Measurements from ENCODE around the gene GALNT7. TPM values are rescaled to one million over a fixed set of nuclear protein-coding genes. Genes with fewer than 3 reads are reported as not detected.

Gene GALNT7
- total and polyA plus RNA-seq, 2 of the 13 experiments (the other 11 are each of a cell fraction or from before 2014, with no cell fraction given): 0.08 to 0.13 TPM

DNA sequence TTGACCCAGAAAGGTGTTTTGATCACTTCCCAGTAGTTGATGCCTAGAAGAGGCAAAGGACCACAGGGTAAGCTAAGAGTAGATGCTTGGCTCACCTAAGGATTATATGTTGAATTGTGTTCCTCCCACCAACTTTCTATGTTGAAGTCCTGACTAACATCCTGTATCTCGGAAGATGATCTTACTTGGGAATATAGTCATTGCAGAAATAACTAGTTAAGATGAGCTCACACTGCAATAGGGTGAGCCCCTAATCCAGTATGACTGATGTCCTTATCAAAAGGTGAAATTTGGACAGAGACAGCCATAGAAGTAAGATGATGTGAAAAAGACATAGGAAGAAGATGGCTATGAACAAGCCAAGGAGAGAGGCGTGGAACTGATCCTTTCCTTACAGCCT lies 168.9 kb downstream of the GALNT7 start:
- Histone ChIP-seq H4K20me1 (ENCODE audit: insufficient read depth, low read length) (peaks cover 2% of the 10 kb centered on the region; the same call in 1 of the 2 replicates), H3K9me3 (ENCODE audit: low read length) (no peaks in the 10 kb centered on the region), H3K36me3 (replicated peaks in 1 of 2; ENCODE audit: control insufficient read depth in 1 of 2, insufficient read depth in 2 of 2, low read length in 2 of 2) (no peaks in the 10 kb centered on the region), H2AFZ (ENCODE audit: low read length) (no peak overlapping the region), H3K27me3 (ENCODE audit: control insufficient read depth in 1 of 2, insufficient read depth in 2 of 2, low read length in 2 of 2) (no peaks in the 10 kb centered on the region; a peak in 2 of 5 replicates), H3K4me1 (ENCODE audit: insufficient read depth, low read length) (peaks cover 14% of the 10 kb centered on the region), H3K4me3 (replicated peaks in 1 of 3; ENCODE audit: insufficient read depth in 1 of 3, low read depth in 2 of 3, low read length in 3 of 3) (no peak overlapping the region), H3K27ac (ENCODE audit: extremely low read length, insufficient read depth, low read length) (no peak overlapping the region), H3K79me2 (ENCODE audit: insufficient read depth, low read length) (peaks cover 11% of the 10 kb centered on the region), H3K9ac (ENCODE audit: insufficient read depth, low read depth, low read length) (no peak overlapping the region), H3K4me2 (ENCODE audit: low read depth, low read length) (no peak overlapping the region)
- in situ Hi-C loops (cut with HindIII; ENCODE audit: extremely low pct_ligation_motif_present, low pct_unique_long_range_greater_than_20kb): no loop called here
- intact Hi-C loops (cut with micrococcal nuclease; ENCODE audit: unreplicated experiment): no loop called here
- no TSS peak for BruUV-seq (replicated peaks)
- DNase-seq (ENCODE audit: low spot score) (no peak), ATAC-seq (no peak), FAIRE-seq (no peak)
- ChIA-PET POLR2A (interaction anchor here (0.7 kb wide), 1 partner anchor 33 kb away, joined by 3 read pairs; the partner anchor contains the start of gene SAP30), CTCF (ENCODE audit: low intra/inter-chr PET ratio, low total read pairs) (no interaction called here)
- WGBS (ENCODE audit: low lambda C conversion rate): 96% methylated on average over 2 of the region's 2 CpGs
- TF ChIP-seq TCF12 (IDR thresholded peaks at IDR 0.05) (no peak), TCF12 (CRISPR knock-in tag; IDR thresholded peaks at IDR 0.05) (no peak), FOXK1 (CRISPR knock-in tag; IDR thresholded peaks at IDR 0.05; ENCODE audit: borderline replicate concordance, low read depth) (no peak), ZNF446 (CRISPR knock-in tag; IDR thresholded peaks at IDR 0.05) (no peak), ZNF121 (CRISPR knock-in tag; IDR thresholded peaks at IDR 0.05) (no peak)
- TF ChIP-seq, protein P1, sequence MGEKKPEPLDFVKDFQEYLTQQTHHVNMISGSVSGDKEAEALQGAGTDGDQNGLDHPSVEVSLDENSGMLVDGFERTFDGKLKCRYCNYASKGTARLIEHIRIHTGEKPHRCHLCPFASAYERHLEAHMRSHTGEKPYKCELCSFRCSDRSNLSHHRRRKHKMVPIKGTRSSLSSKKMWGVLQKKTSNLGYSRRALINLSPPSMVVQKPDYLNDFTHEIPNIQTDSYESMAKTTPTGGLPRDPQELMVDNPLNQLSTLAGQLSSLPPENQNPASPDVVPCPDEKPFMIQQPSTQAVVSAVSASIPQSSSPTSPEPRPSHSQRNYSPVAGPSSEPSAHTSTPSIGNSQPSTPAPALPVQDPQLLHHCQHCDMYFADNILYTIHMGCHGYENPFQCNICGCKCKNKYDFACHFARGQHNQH (CRISPR knock-in tag; IDR thresholded peaks at IDR 0.05): no peak

DNA sequence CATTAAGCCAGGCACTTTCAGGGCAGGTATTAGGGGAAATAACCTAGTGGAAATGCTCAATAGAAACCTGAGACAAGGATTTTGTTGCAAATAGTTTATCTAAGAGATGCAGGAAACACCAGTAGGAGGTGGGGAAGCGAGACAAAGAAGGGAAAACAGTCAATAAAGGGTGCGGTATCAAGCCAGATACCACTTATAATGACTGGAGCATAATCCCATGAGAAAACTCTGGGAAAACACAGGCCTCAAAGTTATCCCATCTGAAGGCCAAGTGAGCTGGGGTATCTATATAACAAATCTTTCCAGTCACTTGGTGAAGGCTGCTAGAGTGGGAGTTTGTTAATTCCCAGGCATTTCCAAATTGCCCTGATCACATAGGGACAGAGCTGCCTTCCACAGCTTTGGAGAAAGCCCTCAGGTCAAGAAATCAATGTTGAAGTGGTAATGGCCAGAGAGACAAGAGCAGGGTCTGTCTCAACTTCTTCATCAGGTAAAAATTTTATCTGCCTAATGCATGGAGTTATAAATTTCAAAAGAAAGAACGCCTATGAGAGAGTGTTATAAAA lies 175.3 kb downstream of the GALNT7 start:
- Histone ChIP-seq H4K20me1 (ENCODE audit: insufficient read depth, low read length) (no peaks in the 10 kb centered on the region), H3K4me3 (replicated peaks in 1 of 3; ENCODE audit: insufficient read depth in 1 of 3, low read depth in 2 of 3, low read length in 3 of 3) (no peak overlapping the region), H3K9me3 (ENCODE audit: low read length) (no peaks in the 10 kb centered on the region), H3K27me3 (ENCODE audit: control insufficient read depth in 1 of 2, insufficient read depth in 2 of 2, low read length in 2 of 2) (no peaks in the 10 kb centered on the region), H2AFZ (ENCODE audit: low read length) (no peak overlapping the region), H3K36me3 (replicated peaks in 1 of 2; ENCODE audit: control insufficient read depth in 1 of 2, insufficient read depth in 2 of 2, low read length in 2 of 2) (no peaks in the 10 kb centered on the region), H3K27ac (ENCODE audit: extremely low read length, insufficient read depth, low read length) (no peak overlapping the region), H3K79me2 (ENCODE audit: insufficient read depth, low read length) (no peaks in the 10 kb centered on the region), H3K4me1 (ENCODE audit: insufficient read depth, low read length) (no peaks in the 10 kb centered on the region), H3K4me2 (ENCODE audit: low read depth, low read length) (no peak overlapping the region), H3K9ac (ENCODE audit: insufficient read depth, low read depth, low read length) (no peak overlapping the region)
- ATAC-seq: no peak
- ChIA-PET CTCF (ENCODE audit: low intra/inter-chr PET ratio, low total read pairs) (no interaction called here), POLR2A (no interaction called here)
- FAIRE-seq: no peak
- intact Hi-C loops (cut with micrococcal nuclease; ENCODE audit: unreplicated experiment): no loop called here
- in situ Hi-C loops (cut with HindIII; ENCODE audit: extremely low pct_ligation_motif_present, low pct_unique_long_range_greater_than_20kb): no loop called here
- WGBS (ENCODE audit: low lambda C conversion rate): 55% methylated on average over 3 of the region's 3 CpGs
- no peak for DNase-seq (ENCODE audit: low spot score)
- no TSS peak for BruUV-seq (replicated peaks)
- TF ChIP-seq TAF15 (IDR thresholded peaks at IDR 0.05; ENCODE audit: low read depth, low read length, poor library complexity, severe bottlenecking): no peak
- no peak for TF ChIP-seq ZNF256 (CRISPR knock-in tag; conservative IDR thresholded peaks at IDR 0.05)
- no peak for TF ChIP-seq ZNF878 (CRISPR knock-in tag; IDR thresholded peaks at IDR 0.05)
- TF ChIP-seq MIXL1 (CRISPR knock-in tag; IDR thresholded peaks at IDR 0.05): no peak
- TF ChIP-seq ZMYM2 (CRISPR knock-in tag; IDR thresholded peaks at IDR 0.05): no peak
- TF ChIP-seq, protein P2, sequence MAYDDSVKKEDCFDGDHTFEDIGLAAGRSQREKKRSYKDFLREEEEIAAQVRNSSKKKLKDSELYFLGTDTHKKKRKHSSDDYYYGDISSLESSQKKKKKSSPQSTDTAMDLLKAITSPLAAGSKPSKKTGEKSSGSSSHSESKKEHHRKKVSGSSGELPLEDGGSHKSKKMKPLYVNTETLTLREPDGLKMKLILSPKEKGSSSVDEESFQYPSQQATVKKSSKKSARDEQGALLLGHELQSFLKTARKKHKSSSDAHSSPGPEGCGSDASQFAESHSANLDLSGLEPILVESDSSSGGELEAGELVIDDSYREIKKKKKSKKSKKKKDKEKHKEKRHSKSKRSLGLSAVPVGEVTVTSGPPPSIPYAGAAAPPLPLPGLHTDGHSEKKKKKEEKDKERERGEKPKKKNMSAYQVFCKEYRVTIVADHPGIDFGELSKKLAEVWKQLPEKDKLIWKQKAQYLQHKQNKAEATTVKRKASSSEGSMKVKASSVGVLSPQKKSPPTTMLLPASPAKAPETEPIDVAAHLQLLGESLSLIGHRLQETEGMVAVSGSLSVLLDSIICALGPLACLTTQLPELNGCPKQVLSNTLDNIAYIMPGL (CRISPR knock-in tag; IDR thresholded peaks at IDR 0.05; ENCODE audit: borderline replicate concordance in 1 of 2, low read depth in 1 of 2): no peak
- TF ChIP-seq, protein P3, sequence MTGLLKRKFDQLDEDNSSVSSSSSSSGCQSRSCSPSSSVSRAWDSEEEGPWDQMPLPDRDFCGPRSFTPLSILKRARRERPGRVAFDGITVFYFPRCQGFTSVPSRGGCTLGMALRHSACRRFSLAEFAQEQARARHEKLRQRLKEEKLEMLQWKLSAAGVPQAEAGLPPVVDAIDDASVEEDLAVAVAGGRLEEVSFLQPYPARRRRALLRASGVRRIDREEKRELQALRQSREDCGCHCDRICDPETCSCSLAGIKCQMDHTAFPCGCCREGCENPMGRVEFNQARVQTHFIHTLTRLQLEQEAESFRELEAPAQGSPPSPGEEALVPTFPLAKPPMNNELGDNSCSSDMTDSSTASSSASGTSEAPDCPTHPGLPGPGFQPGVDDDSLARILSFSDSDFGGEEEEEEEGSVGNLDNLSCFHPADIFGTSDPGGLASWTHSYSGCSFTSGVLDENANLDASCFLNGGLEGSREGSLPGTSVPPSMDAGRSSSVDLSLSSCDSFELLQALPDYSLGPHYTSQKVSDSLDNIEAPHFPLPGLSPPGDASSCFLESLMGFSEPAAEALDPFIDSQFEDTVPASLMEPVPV (CRISPR knock-in tag; IDR thresholded peaks at IDR 0.05): no peak

Data from HepG2 (cell line).